Nephron progenitor cell (in vitro differentiated cells): ENCODE results near the gene SOX9.
A peak's percentile ranks its signal among the peaks of the same experiment; 100 is the strongest.

Source experiments
- DNase-seq: peaks from one replicate; pipeline ENCODE4 v3.0.0; 2021
- H3K27ac Mint-ChIP-seq: 2 replicates; pipeline ENCODE4 v1.8.0; 2021; ENCODE audit warnings: mild to moderate bottlenecking, moderate library complexity, mixed read lengths
- H3K27me3 Mint-ChIP-seq: 2 replicates; pipeline ENCODE4 v1.8.0; 2021; ENCODE audit warnings: mild to moderate bottlenecking, low read depth, mixed read lengths; ENCODE audit not compliant: poor library complexity
- H3K36me3 Mint-ChIP-seq: 2 replicates; pipeline ENCODE4 v1.8.0; 2021; ENCODE audit warnings: low read depth, mixed read lengths
- H3K4me1 Mint-ChIP-seq: 2 replicates; pipeline ENCODE4 v1.8.0; 2021; ENCODE audit warnings: mixed read lengths
- H3K4me3 Mint-ChIP-seq: 2 replicates; pipeline ENCODE4 v1.8.0; 2021; ENCODE audit warnings: mild to moderate bottlenecking, moderate library complexity, mixed read lengths
- H3K9me3 Mint-ChIP-seq: 2 replicates; pipeline ENCODE4 v1.8.0; 2021; ENCODE audit warnings: mild to moderate bottlenecking, moderate library complexity, mixed read lengths
- TF ChIP-seq, protein P1 (sequence below): fragments of 200-600 bp; sonication (generic); IDR thresholded peaks from 2 replicates; pipeline ENCODE4 v1.5.0; 2021; ENCODE audit warnings: antibody characterized with exemption

The SOX9 gene

GRCh38 chr17:72125742-72126141 is 4.9 kb downstream of the SOX9 start:
- H3K27me3 Mint-ChIP-seq = peaks cover 19% of the 10 kb centered on the region
- DNase-seq = no peak
- H3K36me3 Mint-ChIP-seq = peaks cover 19% of the 10 kb centered on the region
- TF ChIP-seq, protein P1, sequence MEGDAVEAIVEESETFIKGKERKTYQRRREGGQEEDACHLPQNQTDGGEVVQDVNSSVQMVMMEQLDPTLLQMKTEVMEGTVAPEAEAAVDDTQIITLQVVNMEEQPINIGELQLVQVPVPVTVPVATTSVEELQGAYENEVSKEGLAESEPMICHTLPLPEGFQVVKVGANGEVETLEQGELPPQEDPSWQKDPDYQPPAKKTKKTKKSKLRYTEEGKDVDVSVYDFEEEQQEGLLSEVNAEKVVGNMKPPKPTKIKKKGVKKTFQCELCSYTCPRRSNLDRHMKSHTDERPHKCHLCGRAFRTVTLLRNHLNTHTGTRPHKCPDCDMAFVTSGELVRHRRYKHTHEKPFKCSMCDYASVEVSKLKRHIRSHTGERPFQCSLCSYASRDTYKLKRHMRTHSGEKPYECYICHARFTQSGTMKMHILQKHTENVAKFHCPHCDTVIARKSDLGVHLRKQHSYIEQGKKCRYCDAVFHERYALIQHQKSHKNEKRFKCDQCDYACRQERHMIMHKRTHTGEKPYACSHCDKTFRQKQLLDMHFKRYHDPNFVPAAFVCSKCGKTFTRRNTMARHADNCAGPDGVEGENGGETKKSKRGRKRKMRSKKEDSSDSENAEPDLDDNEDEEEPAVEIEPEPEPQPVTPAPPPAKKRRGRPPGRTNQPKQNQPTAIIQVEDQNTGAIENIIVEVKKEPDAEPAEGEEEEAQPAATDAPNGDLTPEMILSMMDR = no peak
- peak overlapping the region; percentile 55 for H3K4me3 Mint-ChIP-seq
- no peaks in the 10 kb centered on the region for H3K9me3 Mint-ChIP-seq
- peaks cover 56% of the 10 kb centered on the region for H3K4me1 Mint-ChIP-seq
- no peak overlapping the region for H3K27ac Mint-ChIP-seq

DNA sequence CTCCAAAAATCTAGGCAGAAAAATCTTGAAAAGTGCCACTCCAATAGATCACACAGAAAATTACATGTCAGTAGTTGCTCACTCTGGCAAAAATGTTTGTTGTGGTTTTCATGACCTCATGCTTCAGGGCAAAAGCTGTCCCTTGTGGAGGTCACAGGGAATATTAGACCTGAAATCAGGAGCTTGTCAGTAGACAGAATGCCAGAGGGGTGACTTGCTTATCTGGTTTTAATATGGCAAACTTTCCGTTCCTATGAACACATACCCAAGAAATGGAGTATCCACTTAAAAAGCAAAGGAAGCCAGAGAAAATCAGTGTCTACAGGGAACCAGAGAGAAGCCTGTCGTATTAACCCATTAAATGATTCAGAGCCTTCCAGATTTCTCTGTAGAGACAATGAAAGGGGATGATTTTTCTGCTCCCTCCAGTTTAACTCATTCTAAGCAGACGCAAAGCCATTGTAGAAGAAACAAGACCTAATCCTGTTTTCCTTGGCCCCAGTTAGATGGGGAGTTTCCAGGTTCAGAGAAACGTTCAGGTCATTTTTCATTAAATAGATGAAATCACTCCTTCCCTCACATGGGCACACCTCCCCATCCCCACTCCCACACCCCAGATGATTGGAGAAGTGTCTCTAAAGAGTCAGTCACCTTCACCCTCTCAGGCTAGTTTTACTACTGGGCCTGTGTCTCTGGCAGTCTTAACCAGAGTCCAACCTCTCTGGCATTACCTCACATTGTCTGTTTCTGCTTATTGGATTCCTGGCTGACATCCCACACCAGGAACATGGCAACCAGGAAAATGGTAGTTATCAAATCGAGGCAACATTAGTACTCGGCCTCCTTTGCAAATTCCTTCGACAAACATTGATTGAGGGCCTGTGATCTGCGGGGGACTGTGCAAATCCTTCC is 6.0 kb downstream of the SOX9 start:
- Mint-ChIP-seq H3K4me3 (no peak overlapping the region), H3K27ac (no peak overlapping the region), H3K27me3 (peaks cover 19% of the 10 kb centered on the region), H3K9me3 (no peaks in the 10 kb centered on the region), H3K4me1 (peaks cover 56% of the 10 kb centered on the region), H3K36me3 (peaks cover 19% of the 10 kb centered on the region)
- TF ChIP-seq, protein P1 = no peak
- DNase-seq = no peak

DNA sequence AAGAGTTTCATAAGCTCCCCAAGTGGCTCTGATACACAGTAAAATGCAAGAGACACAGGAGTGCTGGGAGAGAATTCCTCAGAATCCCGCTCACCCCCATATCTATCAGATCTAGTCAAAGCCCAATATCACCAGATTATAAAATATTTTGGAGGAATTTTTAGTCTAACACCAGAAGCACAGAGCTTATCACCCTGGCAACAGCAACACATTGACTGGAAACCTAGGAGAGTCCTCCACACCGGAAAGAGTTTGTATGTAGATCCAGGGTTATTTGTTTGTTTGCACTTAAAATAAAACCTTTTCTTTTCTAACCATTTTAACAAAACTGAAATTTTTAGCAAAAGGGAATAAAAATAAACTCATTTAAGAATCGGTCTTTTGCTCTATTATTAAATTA is 7.2 kb downstream of the SOX9 start:
- H3K9me3 Mint-ChIP-seq = no peaks in the 10 kb centered on the region
- peaks cover 13% of the 10 kb centered on the region for H3K36me3 Mint-ChIP-seq
- TF ChIP-seq, protein P1 = no peak
- no peak for DNase-seq
- H3K4me1 Mint-ChIP-seq = peaks cover 51% of the 10 kb centered on the region
- H3K27ac Mint-ChIP-seq = peak overlapping the region; percentile 21
- H3K4me3 Mint-ChIP-seq = no peak overlapping the region
- peaks cover 19% of the 10 kb centered on the region for H3K27me3 Mint-ChIP-seq

GRCh38 chr17:72134608-72135394 is 14.0 kb downstream of the SOX9 start:
- Mint-ChIP-seq H3K9me3 (no peaks in the 10 kb centered on the region), H3K4me1 (no peaks in the 10 kb centered on the region)
- DNase-seq = no peak

GRCh38 chr17:72135546-72136325 is 14.9 kb downstream of the SOX9 start:
- H3K27me3 Mint-ChIP-seq = peaks cover 11% of the 10 kb centered on the region
- no peak overlapping the region for H3K4me3 Mint-ChIP-seq
- TF ChIP-seq, protein P1 = no peak
- H3K9me3 Mint-ChIP-seq = no peaks in the 10 kb centered on the region
- peaks cover 9% of the 10 kb centered on the region for H3K4me1 Mint-ChIP-seq
- H3K27ac Mint-ChIP-seq = no peak overlapping the region
- no peak for DNase-seq
- no peaks in the 10 kb centered on the region for H3K36me3 Mint-ChIP-seq

More at GRCh38 chr17:72134608-72135394, 14.0 kb downstream of the SOX9 start:
- TF ChIP-seq, protein P1 = no peak
- H3K27ac Mint-ChIP-seq = no peak overlapping the region
- H3K27me3 Mint-ChIP-seq = peaks cover 11% of the 10 kb centered on the region
- H3K36me3 Mint-ChIP-seq = no peaks in the 10 kb centered on the region
- H3K4me3 Mint-ChIP-seq = no peak overlapping the region
